ENCODE results near the gene AMZ2.
"Not testable (repeated sequence)": the region's sequence is repeated elsewhere in the genome, so short reads cannot be mapped to it uniquely, and the experiment has no call there.

- not testable (repeated sequence) for TF ChIP-seq CTCF (IDR thresholded peaks at IDR 0.05); REST (IDR thresholded peaks at IDR 0.05; ENCODE audit: insufficient read depth in 1 of 2, low read depth in 2 of 2, low read length in 1 of 2); POLR2AphosphoS5 (IDR thresholded peaks at IDR 0.05; ENCODE audit: low read depth, low read length); SIN3A (IDR thresholded peaks at IDR 0.05; ENCODE audit: borderline replicate concordance, insufficient read depth, low read depth, low read length); TCF7L2 (IDR thresholded peaks at IDR 0.05; ENCODE audit: low read depth, low read length)
These were observed 27.7 kb upstream of the AMZ2 start for GRCh38 chr17:68220186-68220585.
